ENCODE results near the gene SDK1.

DNA sequence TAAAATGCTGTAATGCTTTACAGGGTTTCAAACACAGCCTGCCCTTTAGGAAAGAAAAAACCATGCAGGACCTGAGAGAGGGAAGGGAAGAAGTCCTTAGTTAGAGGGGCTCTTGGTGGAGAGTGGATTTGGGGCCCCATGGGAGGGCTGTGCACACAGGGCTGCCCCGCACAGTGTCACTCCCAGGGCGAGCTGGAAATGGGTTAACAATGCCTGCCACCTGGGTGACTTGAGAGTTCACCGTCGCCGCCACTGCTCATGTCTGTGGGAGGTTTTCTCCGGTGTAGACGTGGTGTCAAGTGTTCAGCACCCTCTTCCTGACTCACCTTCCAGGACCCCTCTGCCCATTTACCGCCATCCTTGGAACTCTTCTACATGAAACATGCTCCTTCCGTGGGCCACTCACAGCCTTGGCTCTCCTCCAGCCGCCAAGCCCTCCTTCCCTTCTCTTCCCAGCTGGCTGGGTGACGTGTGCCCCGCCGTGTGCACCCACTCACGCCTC lies 686.4 kb downstream of the SDK1 start:
- TF ChIP-seq, protein P1, sequence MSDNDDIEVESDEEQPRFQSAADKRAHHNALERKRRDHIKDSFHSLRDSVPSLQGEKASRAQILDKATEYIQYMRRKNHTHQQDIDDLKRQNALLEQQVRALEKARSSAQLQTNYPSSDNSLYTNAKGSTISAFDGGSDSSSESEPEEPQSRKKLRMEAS (IDR thresholded peaks at IDR 0.05), result no peak
- no peak for TF ChIP-seq ZFP36 (IDR thresholded peaks at IDR 0.05; ENCODE audit: borderline replicate concordance, partially characterized antibody)

Data from A549 (cell line).